Mucosa of descending colon (tissue), 3 donors: ENCODE results near the gene MACF1. TPM values are rescaled to one million over a fixed set of nuclear protein-coding genes. Genes with fewer than 3 reads are reported as not detected.

Experiments used
- ATAC-seq: fragments of 200-7000 bp; cut with Tn5 transposase; one replicate; pipeline ENCODE4 v1.9.1; 2020; ENCODE audit warnings: mild to moderate bottlenecking, moderate library complexity
- DNase-seq, 3 donors: peaks; one replicate each; pipeline ENCODE4 v3.0.0-alpha.2; 2020
- H3K36me3 ChIP-seq: fragments of 200-600 bp; one replicate; pipeline ENCODE4 v1.8.0; 2021; ENCODE audit warnings: low read depth, mild to moderate bottlenecking
- H3K4me1 ChIP-seq: fragments of 200-600 bp; one replicate; pipeline ENCODE4 v1.8.0; 2021; ENCODE audit warnings: low read depth, mild to moderate bottlenecking
- H3K4me3 ChIP-seq: fragments of 200-600 bp; one replicate; pipeline ENCODE4 v1.8.0; 2021; ENCODE audit warnings: mild to moderate bottlenecking
- H3K9me3 ChIP-seq: fragments of 200-600 bp; one replicate; pipeline ENCODE4 v1.8.0; 2021; ENCODE audit warnings: mild to moderate bottlenecking
- intact Hi-C, 2 donors: fragments of 100-400 bp; cut with DNase I in 1 of 2; cut with micrococcal nuclease in 1 of 2; formaldehyde crosslinking; loops; one replicate each; pipeline versions ENCODE4 v1.11.0 to v1.11.1; 2022; cut with DNase I, micrococcal nuclease
- total RNA-seq, 3 donors: library from RNA; stranded (reverse); fragmentation: NEBNext Ultra II Directional in 2 of 3; extraction: Animal tissue kit (Norgen Biotek cat#: 25700) in 2 of 3; gene quantifications; one replicate each; pipeline versions ENCODE4 v1.2.1 to v1.2.4, GENCODE V29; 2021 to 2023
- TF ChIP-seq, protein P1 (sequence below): fragments of 200-600 bp; IDR thresholded peaks from one replicate; pipeline ENCODE4 v1.8.0; 2022; ENCODE audit warnings: antibody characterized with exemption, mild to moderate bottlenecking
- donor health status: DM: no; HTN: no; CAD: no; lungs with moderate emphysema.
- donor health status: DM: no; HTN: no; CAD: no.
- donor health status: DM: no; HTN: yes; CAD: no.

MACF1 gene
- total RNA-seq, 3 donors from 2014 or later = 146 to 362 (median 156) TPM

DNA sequence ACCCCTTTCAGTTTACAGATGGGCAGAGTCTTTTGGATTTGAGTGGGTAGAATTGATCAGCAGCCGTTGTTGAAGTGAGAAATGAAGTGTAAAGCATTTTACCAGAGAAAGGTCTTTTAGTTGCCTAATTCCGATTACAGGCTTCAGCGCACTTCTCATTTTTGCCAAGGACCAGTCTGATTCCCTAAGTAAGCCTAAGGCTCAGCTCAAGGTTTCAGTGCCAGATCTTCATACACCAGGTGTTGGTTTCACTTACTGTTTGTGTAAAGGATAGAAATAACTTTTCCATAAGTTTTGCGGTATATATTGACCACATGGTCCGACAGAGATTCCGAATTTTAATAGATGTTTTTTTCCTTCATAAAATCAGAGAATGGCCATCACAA, 203.0 kb downstream of the MACF1 start:
- ATAC-seq (no peak), DNase-seq (no peak)
- TF ChIP-seq, protein P1, sequence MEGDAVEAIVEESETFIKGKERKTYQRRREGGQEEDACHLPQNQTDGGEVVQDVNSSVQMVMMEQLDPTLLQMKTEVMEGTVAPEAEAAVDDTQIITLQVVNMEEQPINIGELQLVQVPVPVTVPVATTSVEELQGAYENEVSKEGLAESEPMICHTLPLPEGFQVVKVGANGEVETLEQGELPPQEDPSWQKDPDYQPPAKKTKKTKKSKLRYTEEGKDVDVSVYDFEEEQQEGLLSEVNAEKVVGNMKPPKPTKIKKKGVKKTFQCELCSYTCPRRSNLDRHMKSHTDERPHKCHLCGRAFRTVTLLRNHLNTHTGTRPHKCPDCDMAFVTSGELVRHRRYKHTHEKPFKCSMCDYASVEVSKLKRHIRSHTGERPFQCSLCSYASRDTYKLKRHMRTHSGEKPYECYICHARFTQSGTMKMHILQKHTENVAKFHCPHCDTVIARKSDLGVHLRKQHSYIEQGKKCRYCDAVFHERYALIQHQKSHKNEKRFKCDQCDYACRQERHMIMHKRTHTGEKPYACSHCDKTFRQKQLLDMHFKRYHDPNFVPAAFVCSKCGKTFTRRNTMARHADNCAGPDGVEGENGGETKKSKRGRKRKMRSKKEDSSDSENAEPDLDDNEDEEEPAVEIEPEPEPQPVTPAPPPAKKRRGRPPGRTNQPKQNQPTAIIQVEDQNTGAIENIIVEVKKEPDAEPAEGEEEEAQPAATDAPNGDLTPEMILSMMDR = no peak
- Histone ChIP-seq H3K36me3 (no peaks in the 10 kb centered on the region), H3K4me3 (no peak overlapping the region), H3K4me1 (peaks cover 35% of the 10 kb centered on the region), H3K9me3 (no peaks in the 10 kb centered on the region)
- intact Hi-C loops = no loop called here

DNA sequence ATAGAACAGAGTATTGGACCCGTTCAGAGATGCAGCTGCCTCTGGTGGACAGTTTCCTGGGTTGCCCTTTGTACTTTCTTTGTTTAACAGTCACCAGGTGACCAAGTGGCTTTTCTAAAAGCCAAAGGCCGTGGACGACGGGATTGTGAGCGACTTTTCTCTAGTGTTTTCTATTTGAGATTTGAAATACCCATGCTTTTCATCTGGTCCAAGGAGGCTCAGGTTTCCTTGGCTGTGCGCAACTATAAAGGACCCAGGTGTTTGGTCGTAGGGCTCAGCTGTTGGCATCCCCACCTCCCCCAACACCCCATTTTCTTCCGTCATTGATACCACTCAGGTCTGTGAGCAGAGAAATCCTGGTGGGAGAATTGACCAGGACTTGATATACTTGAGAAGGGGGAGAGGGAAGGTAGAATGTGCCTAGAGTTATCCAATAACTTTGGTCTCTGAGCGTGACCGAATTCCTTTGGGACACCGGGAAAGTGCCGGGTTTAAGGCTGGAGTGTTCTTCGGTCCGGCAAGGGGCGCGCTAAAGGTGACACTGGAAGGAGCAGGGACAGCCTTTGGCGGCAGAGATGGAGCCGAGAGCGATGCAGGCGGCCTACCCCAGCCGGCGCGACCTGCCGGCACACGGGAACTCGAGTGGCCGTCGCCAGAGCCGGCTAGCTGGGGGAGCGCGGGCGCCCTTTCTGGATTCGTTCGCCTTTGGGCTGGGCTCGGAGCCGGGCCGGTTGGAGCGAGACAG, 203.6 kb downstream of the MACF1 start:
- DNase-seq (peak in 1 of 3 donors; percentile 34), ATAC-seq (peak; percentile 42)
- Histone ChIP-seq H3K36me3 (no peaks in the 10 kb centered on the region), H3K4me1 (peaks cover 35% of the 10 kb centered on the region), H3K9me3 (no peaks in the 10 kb centered on the region), H3K4me3 (peak overlapping the region; percentile 50)
- TF ChIP-seq, protein P1 = no peak
- intact Hi-C loops = no loop called here

DNA sequence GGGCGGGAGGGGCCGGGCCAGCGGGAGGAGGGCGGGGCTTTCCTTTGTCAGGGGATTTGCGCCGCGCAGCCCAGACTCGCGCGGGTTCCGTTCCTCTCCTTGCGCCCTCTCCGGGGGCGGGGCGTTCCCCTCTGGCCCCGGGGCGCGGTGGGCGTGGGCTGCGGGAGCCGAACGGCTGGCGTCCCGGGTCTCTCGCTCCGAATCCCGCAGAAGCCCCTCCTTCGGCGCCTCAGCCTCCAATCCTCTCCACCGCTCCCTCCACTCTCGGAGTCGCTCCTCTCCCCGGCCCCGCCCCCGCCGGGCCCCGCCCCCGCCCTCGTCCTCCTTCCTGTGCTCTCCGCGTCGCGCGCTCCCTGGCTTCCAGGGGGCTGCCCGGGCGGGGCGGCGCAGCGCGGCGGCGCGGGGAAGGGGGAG, 204.2 kb downstream of the MACF1 start:
- TF ChIP-seq, protein P1 = no peak
- DNase-seq (peak; percentile 86 to 94 (median 93)), ATAC-seq (peak; percentile 91)
- Histone ChIP-seq H3K36me3 (no peaks in the 10 kb centered on the region), H3K9me3 (no peaks in the 10 kb centered on the region), H3K4me1 (peaks cover 35% of the 10 kb centered on the region), H3K4me3 (peak overlapping the region; percentile 50)
- intact Hi-C loops = no loop called here

DNA sequence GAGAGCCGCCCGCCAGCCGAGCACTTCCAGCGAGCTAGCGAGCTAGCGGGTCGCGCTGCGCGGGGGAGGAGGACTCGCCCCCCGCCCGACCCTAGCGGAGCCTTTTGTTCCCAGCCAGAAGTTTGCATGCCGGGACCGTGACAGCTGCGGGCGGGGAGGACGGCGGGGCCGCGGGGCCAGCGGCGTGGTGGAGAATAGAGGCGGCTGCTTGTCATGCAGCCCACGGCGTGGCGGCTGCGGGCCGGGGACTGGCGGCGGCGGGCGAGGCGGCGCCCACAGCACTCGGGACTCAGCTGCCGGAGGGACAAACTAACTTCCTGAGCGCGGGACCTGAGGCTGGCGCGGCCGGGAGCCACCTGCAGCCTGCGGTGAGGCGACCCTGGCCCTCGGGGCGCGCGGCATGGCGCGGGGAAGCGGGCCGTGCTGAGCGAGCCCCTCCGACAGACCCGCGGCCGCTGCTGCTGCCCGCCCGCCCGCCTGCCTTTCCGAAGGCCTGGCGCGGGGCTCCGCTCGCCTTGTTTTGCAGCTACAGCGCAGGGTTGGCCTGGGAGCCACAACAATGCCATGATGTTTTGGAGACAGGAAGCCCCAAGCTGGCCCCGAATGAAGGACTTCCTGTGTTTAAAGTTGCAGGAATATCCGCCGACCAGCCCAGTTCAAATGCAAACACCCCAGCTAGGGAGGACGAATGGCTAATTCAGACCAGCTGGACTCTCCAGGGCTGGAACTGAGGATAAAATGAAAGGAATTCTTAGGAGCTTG, 204.7 kb downstream of the MACF1 start:
- H3K9me3 ChIP-seq = no peaks in the 10 kb centered on the region
- ATAC-seq (peak; percentile 11), DNase-seq (peak; percentile 52 to 59 (median 58))
- TF ChIP-seq, protein P1 = no peak
- H3K36me3 ChIP-seq = no peaks in the 10 kb centered on the region
- intact Hi-C loops = no loop called here
- peak overlapping the region; percentile 50 for H3K4me3 ChIP-seq
- H3K4me1 ChIP-seq = peaks cover 38% of the 10 kb centered on the region

DNA sequence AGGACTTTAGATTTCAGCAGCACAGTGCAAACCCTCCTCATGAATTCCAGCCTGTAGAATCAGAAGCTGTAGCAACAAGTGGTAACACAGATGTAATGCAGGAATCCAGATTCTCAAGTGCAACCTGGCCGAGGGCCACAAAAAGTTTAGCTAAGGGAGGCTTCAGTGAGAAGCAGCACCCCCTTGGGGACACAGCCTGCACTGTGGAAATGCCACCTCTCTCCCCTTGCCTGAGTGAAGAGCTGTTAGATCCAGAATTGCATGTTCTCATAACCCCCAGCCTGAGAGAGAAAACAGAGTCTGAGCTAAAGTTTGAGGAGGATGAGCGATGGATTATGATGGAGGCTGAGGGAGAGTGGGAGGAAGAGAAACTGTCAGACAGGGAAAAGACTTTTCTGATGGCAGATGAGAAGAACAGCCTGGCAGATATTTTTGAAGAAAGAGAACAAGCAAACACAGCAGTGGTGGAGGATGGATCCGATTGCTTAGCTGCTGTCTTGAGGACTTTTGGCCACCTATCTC, 206.5 kb downstream of the MACF1 start:
- H3K4me1 ChIP-seq = peaks cover 43% of the 10 kb centered on the region
- peak; percentile 67 to 81 (median 77) for DNase-seq
- no peaks in the 10 kb centered on the region for H3K36me3 ChIP-seq
- TF ChIP-seq, protein P1 = peak; percentile 39
- ATAC-seq = peak; percentile 17
- no peak overlapping the region for H3K4me3 ChIP-seq
- no peaks in the 10 kb centered on the region for H3K9me3 ChIP-seq
- intact Hi-C loops = no loop called here
